Left ventricle myocardium inferior (tissue), 1 donor: ENCODE results near the gene CYP26C1. TPM values are rescaled to one million over a fixed set of nuclear protein-coding genes. Genes with fewer than 3 reads are reported as not detected.

Source experiments
- DNase-seq: peaks from one replicate; pipeline ENCODE4 v3.0.0-alpha.2; 2020
- H3K27ac ChIP-seq: fragments of 200-600 bp; replicated peaks from 2 replicates; pipeline ENCODE4 v1.8.0; 2021
- H3K27me3 ChIP-seq: fragments of 200-600 bp; 2 replicates; pipeline ENCODE4 v1.8.0; 2021; ENCODE audit warnings: low read depth
- H3K36me3 ChIP-seq: fragments of 200-600 bp; 2 replicates; pipeline ENCODE4 v1.8.0; 2021
- H3K4me1 ChIP-seq: fragments of 200-600 bp; 2 replicates; pipeline ENCODE4 v1.8.0; 2021
- H3K4me3 ChIP-seq: fragments of 200-600 bp; 2 replicates; pipeline ENCODE4 v1.8.0; 2021; ENCODE audit warnings: mild to moderate bottlenecking, moderate library complexity
- H3K9me3 ChIP-seq: fragments of 200-600 bp; replicated peaks from 2 replicates; pipeline ENCODE4 v1.8.0; 2021
- intact Hi-C: fragments of 100-400 bp; cut with micrococcal nuclease; formaldehyde crosslinking; loops from one replicate; pipeline ENCODE4 v1.11.0; 2022
- total RNA-seq: library from RNA; stranded (reverse); fragmentation: NEBNext Ultra II Directional; extraction: Animal tissue kit (Norgen Biotek cat#: 25700); gene quantifications from one replicate; pipeline ENCODE4 v1.2.1, GENCODE V29; 2021
- TF ChIP-seq, protein P1 (sequence below): fragments of 200-600 bp; IDR thresholded peaks from 2 replicates; pipeline ENCODE4 v1.8.0; 2021; ENCODE audit warnings: antibody characterized with exemption, mild to moderate bottlenecking, borderline replicate concordance
- donor health status: DM: no; HTN: yes; CAD: no; lungs with severe emphysema.

Gene CYP26C1
- total RNA-seq, 1 donor from 2014 or later = not detected

DNA sequence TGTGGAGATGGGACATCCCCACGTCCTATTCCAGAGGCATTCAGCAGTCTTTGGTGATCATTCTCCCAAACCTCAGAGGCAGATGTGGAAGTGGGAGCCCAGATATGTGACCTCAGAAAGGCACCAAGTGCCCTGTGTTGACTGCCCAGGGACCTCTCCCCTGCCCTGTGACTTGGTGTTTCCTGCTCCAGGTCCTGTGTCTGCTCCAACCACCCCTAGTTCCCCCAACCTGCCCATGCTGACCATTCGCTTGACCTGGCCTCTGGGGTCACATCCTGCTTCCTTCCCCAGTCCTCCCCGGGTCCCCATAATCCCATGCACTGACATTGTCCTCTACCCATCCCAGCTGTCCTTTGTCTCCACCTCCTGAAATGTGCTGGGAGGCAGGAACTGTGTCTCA, 20.7 kb downstream of the CYP26C1 start:
- no peaks in the 10 kb centered on the region for H3K9me3 ChIP-seq
- no peak for DNase-seq
- H3K36me3 ChIP-seq = no peaks in the 10 kb centered on the region
- no peaks in the 10 kb centered on the region for H3K4me1 ChIP-seq
- peaks cover 62% of the 10 kb centered on the region for H3K27me3 ChIP-seq
- TF ChIP-seq, protein P1, sequence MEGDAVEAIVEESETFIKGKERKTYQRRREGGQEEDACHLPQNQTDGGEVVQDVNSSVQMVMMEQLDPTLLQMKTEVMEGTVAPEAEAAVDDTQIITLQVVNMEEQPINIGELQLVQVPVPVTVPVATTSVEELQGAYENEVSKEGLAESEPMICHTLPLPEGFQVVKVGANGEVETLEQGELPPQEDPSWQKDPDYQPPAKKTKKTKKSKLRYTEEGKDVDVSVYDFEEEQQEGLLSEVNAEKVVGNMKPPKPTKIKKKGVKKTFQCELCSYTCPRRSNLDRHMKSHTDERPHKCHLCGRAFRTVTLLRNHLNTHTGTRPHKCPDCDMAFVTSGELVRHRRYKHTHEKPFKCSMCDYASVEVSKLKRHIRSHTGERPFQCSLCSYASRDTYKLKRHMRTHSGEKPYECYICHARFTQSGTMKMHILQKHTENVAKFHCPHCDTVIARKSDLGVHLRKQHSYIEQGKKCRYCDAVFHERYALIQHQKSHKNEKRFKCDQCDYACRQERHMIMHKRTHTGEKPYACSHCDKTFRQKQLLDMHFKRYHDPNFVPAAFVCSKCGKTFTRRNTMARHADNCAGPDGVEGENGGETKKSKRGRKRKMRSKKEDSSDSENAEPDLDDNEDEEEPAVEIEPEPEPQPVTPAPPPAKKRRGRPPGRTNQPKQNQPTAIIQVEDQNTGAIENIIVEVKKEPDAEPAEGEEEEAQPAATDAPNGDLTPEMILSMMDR = no peak
- intact Hi-C loops = no loop called here
- no peak overlapping the region for H3K27ac ChIP-seq
- no peak overlapping the region for H3K4me3 ChIP-seq

DNA sequence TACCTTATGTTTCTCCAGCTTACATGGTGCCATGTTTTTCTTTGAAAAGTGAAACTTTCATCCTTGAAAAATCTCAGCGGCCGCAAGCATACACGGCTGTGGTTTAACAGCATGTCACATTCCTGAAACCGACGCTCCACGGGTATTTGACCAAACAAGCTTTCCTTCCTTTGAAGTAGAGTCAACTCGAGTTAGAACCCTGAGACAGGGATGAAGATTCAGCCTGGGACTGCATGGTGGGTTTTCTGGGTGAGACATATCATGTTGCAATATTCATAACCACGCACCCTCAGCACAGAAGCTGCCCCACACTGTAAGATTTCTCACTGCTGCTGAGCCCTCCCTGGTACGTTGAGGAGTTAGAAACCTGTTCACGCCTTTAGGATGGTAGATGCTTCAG, 21.2 kb downstream of the CYP26C1 start:
- H3K27me3 ChIP-seq = peaks cover 62% of the 10 kb centered on the region
- no peak overlapping the region for H3K4me3 ChIP-seq
- DNase-seq = no peak
- no peaks in the 10 kb centered on the region for H3K9me3 ChIP-seq
- H3K27ac ChIP-seq = no peak overlapping the region
- H3K36me3 ChIP-seq = no peaks in the 10 kb centered on the region
- no peaks in the 10 kb centered on the region for H3K4me1 ChIP-seq
- intact Hi-C loops = no loop called here
- TF ChIP-seq, protein P1 = no peak

DNA sequence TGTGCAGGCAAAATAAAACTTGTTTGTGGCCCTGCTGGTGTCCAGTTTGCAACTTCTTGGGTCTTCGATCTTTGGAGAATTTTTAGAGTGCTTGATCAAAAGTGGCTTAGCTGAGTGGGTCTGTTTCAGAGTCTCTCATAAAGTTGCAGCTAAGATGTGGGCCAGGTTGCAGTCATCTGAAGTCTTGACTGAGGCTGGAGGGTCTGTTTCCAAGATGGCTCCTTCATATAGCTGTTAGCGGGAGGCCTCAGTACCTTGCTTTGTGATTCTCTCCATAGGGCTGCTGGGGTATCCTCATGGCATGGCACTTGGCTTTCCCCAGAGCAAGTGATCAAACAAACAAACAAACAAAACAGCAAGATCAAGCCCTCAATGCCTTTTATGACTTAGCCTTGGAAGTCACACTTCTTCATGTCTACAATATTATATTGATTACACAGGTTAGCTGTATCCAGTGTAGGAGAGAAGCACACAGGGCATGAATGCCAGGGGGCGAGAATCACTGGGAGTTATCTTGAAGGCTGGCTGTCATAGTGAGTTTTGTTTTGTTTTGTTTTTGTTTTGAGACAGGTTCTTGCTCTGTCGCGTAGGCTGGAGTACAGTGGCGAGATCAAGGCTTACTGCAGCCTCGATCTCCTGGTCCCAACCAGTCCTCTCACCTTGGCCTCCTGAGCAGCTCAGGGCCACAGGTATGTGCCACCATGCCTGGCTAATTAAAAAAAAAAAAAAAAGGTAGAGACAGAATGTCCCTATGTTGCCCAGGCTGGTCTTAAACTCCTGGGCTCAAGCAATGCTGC, 23.3 kb downstream of the CYP26C1 start:
- no peak overlapping the region for H3K27ac ChIP-seq
- H3K36me3 ChIP-seq = no peaks in the 10 kb centered on the region
- peaks cover 51% of the 10 kb centered on the region for H3K27me3 ChIP-seq
- H3K4me1 ChIP-seq = no peaks in the 10 kb centered on the region
- no peak overlapping the region for H3K4me3 ChIP-seq
- intact Hi-C loops = no loop called here
- TF ChIP-seq, protein P1 = no peak
- no peaks in the 10 kb centered on the region for H3K9me3 ChIP-seq
- DNase-seq = no peak

DNA sequence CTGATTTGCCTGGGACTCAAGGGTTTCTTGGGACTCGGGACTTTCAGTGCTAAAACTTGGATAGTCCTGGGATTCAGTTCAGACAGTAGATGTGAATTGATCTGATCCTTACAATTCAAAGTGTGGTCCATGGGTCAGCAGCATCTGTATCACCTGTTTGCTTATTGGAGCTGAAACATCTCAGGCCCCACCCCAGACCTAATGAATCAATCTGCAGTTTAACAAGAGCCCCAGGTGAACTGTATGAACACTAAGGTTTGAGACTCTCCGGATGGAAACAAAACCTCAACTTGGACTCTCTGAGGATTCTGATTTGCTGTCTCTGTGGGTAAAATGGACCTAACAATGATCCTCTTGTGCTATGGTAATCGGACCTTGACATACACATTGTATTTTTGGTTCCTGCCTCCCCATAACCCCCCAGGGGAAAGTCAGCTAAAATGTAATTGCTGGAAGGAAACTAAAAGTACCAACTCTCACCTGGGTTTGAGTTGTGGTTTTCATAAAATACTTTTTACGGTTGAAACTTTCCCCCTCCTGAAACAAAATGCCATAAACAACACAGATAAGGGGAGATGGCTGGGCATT, 24.8 kb downstream of the CYP26C1 start:
- Histone ChIP-seq H3K9me3 (no peaks in the 10 kb centered on the region), H3K4me3 (no peak overlapping the region), H3K4me1 (no peaks in the 10 kb centered on the region), H3K36me3 (no peaks in the 10 kb centered on the region), H3K27me3 (peaks cover 41% of the 10 kb centered on the region), H3K27ac (no peak overlapping the region)
- intact Hi-C loops = no loop called here
- DNase-seq = no peak
- TF ChIP-seq, protein P1 = no peak

DNA sequence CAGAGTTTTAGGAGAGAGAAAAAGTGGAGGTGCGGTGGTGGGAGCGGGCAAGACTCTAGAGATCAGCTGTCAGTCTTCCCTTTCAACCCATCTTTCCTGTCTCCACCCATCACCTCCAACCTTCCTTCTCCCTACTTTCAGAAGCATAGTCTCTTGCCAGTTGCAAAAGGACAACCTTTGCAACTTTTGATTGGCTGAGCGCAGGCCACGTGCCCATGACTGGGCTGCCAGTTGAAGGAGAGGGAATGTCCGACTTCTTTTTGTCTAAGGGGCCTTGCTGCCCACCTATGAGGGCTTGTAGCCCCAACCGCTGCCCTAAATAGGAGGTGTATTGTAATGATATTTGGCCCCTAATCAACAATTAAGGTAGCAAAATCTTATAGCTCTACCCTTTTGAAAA, 25.7 kb downstream of the CYP26C1 start:
- Histone ChIP-seq H3K9me3 (no peaks in the 10 kb centered on the region), H3K36me3 (no peaks in the 10 kb centered on the region), H3K4me3 (no peak overlapping the region), H3K27ac (no peak overlapping the region), H3K4me1 (no peaks in the 10 kb centered on the region), H3K27me3 (peaks cover 41% of the 10 kb centered on the region)
- intact Hi-C loops = no loop called here
- TF ChIP-seq, protein P1 = no peak
- no peak for DNase-seq
